Measurements from ENCODE around the gene CLEC16A.

Gene CLEC16A

GRCh38 chr16:11163761-11164261, 219.4 kb downstream of the CLEC16A start:
- DNase-seq (ENCODE audit: insufficient read length, low spot score) (no peak), FAIRE-seq (no peak)
- TF ChIP-seq POLR2AphosphoS5 (IDR thresholded peaks at IDR 0.05; ENCODE audit: low read depth, low read length) (no peak), PAX5 (IDR thresholded peaks at IDR 0.05; ENCODE audit: insufficient read depth, low read length, severe bottlenecking) (no peak), SPI1 (IDR thresholded peaks at IDR 0.05; ENCODE audit: low read depth, low read length) (no peak)

GRCh38 chr16:11164482-11165270, 220.3 kb downstream of the CLEC16A start:
- DNase-seq (ENCODE audit: insufficient read length, low spot score) (no peak), FAIRE-seq (no peak)

GRCh38 chr16:11165349-11165748, 221.0 kb downstream of the CLEC16A start:
- DNase-seq (ENCODE audit: insufficient read length, low spot score) = no peak
- TF ChIP-seq POLR2A (IDR thresholded peaks at IDR 0.05; ENCODE audit: low read depth, low read length) = no peak
- TF ChIP-seq POU2F2 (IDR thresholded peaks at IDR 0.05; ENCODE audit: low read depth, low read length) = no peak
- no peak for TF ChIP-seq PAX5 (IDR thresholded peaks at IDR 0.05; ENCODE audit: insufficient read depth, low read length, severe bottlenecking)
- no peak for TF ChIP-seq POLR2AphosphoS5 (IDR thresholded peaks at IDR 0.05; ENCODE audit: low read depth, low read length)
- no peak for TF ChIP-seq SPI1 (IDR thresholded peaks at IDR 0.05; ENCODE audit: low read depth, low read length)
- no peak for TF ChIP-seq TAF1 (IDR thresholded peaks at IDR 0.05; ENCODE audit: low read depth, low read length)
- FAIRE-seq = no peak

More at GRCh38 chr16:11164482-11165270, 220.3 kb downstream of the CLEC16A start:
- TF ChIP-seq POU2F2 (IDR thresholded peaks at IDR 0.05; ENCODE audit: low read depth, low read length) = no peak
- no peak for TF ChIP-seq PAX5 (IDR thresholded peaks at IDR 0.05; ENCODE audit: insufficient read depth, low read length, severe bottlenecking)
- no peak for TF ChIP-seq SPI1 (IDR thresholded peaks at IDR 0.05; ENCODE audit: low read depth, low read length)
- no peak for TF ChIP-seq POLR2AphosphoS5 (IDR thresholded peaks at IDR 0.05; ENCODE audit: low read depth, low read length)
- no peak for TF ChIP-seq TAF1 (IDR thresholded peaks at IDR 0.05; ENCODE audit: low read depth, low read length)
- no peak for TF ChIP-seq POLR2A (IDR thresholded peaks at IDR 0.05; ENCODE audit: low read depth, low read length)

DNA sequence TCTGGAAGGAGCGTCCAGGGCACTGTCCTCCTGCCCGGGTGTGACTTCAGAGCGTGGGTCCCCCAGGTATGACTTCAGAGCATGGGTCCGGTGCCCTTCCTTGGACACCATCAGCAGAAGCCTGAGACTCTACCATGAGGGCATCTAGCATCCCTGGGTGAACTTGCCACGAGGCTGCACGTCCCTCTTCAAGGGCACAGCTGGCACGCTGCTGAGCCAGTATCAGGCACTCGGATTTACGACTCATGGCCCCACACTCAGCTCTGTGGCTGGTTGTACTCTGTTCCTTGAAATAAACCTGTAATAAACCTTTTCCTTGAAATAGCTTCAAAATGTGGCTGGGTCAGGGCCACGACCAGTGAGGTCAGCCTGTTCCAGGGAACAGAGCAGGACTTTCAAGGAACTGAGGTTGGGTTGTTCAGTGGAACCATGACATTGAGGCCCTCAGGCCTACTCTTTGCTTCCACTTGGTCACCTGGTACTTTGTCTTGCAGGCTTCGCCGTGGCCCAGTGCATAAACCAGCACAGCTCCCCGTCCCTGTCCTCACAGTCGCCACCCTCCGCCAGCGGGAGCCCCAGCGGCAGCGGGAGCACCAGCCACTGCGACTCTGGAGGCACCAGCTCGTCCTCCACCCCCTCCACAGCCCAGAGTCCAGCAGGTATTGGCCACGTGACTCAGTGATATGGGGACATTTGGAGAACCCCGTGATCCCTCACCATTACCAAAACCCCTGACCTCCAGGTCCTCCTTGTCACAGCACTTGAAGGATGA, 221.7 kb downstream of the CLEC16A start:
- FAIRE-seq = no peak
- no peak for TF ChIP-seq POU2F2 (IDR thresholded peaks at IDR 0.05; ENCODE audit: low read depth, low read length)
- TF ChIP-seq TAF1 (IDR thresholded peaks at IDR 0.05; ENCODE audit: low read depth, low read length) = no peak
- no peak for TF ChIP-seq PAX5 (IDR thresholded peaks at IDR 0.05; ENCODE audit: insufficient read depth, low read length, severe bottlenecking)
- no peak for TF ChIP-seq POLR2A (IDR thresholded peaks at IDR 0.05; ENCODE audit: low read depth, low read length)
- no peak for TF ChIP-seq SPI1 (IDR thresholded peaks at IDR 0.05; ENCODE audit: low read depth, low read length)
- no peak for TF ChIP-seq POLR2AphosphoS5 (IDR thresholded peaks at IDR 0.05; ENCODE audit: low read depth, low read length)
- no peak for DNase-seq (ENCODE audit: insufficient read length, low spot score)

DNA sequence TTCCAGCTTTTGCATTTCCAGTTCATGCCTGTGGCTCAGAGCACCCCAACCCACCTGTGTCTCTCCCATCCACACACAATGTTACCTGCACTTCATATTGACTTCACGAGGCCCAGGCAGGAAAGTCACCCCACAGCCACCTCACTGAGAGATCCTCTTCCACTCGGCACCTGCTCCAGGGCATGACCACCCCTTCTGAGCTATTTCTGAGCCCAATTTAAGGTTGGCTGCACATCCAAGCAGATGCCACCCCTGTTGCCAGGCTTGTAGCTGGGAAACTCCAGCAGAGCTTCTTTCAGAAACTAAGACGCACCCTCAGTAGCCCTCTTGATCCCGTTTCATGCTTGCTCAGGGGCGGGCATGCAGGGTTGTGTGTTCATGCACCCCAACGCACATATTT, 223.2 kb downstream of the CLEC16A start:
- DNase-seq (ENCODE audit: insufficient read length, low spot score) (no peak), FAIRE-seq (no peak)
- TF ChIP-seq POLR2AphosphoS5 (IDR thresholded peaks at IDR 0.05; ENCODE audit: low read depth, low read length) (no peak), SPI1 (IDR thresholded peaks at IDR 0.05; ENCODE audit: low read depth, low read length) (no peak), TAF1 (IDR thresholded peaks at IDR 0.05; ENCODE audit: low read depth, low read length) (no peak), POU2F2 (IDR thresholded peaks at IDR 0.05; ENCODE audit: low read depth, low read length) (no peak), POLR2A (IDR thresholded peaks at IDR 0.05; ENCODE audit: low read depth, low read length) (no peak), PAX5 (IDR thresholded peaks at IDR 0.05; ENCODE audit: insufficient read depth, low read length, severe bottlenecking) (no peak)

DNA sequence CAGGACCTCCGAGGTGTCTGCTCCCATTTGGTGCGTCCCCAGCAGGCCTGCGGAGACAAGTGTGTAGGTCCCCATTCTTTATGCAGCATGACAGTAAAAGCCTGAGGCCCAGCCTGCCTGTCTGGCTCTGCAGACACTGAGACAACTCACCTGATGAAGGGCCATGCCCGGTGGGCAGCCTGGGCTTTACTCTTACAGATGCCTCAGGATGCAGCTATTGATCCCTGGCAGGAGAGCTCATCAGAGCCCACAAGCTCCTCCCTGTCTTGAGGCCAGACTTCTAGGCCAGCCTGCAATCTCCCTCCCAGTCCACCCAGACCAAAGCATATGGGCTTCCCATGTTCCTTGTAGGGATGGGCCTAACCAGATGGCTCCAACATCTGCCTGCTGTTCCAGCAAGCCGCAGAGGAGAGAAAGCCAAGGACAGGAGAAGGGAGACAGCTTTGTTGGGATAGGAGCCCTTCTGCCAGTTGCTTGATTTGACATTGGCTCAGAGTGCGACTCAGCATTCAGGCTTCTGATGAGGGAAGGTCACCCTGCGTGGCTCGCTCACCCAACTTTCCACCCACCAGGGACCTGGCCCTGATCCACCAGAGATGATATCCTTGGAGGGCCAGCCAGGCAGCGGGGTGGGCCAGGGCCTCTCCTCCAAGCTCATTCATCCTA, 224.2 kb downstream of the CLEC16A start:
- DNase-seq (ENCODE audit: insufficient read length, low spot score) (no peak), FAIRE-seq (no peak)
- TF ChIP-seq TAF1 (IDR thresholded peaks at IDR 0.05; ENCODE audit: low read depth, low read length) (no peak), POU2F2 (IDR thresholded peaks at IDR 0.05; ENCODE audit: low read depth, low read length) (no peak), PAX5 (IDR thresholded peaks at IDR 0.05; ENCODE audit: insufficient read depth, low read length, severe bottlenecking) (no peak), POLR2AphosphoS5 (IDR thresholded peaks at IDR 0.05; ENCODE audit: low read depth, low read length) (no peak), SPI1 (IDR thresholded peaks at IDR 0.05; ENCODE audit: low read depth, low read length) (no peak), POLR2A (IDR thresholded peaks at IDR 0.05; ENCODE audit: low read depth, low read length) (no peak)

DNA sequence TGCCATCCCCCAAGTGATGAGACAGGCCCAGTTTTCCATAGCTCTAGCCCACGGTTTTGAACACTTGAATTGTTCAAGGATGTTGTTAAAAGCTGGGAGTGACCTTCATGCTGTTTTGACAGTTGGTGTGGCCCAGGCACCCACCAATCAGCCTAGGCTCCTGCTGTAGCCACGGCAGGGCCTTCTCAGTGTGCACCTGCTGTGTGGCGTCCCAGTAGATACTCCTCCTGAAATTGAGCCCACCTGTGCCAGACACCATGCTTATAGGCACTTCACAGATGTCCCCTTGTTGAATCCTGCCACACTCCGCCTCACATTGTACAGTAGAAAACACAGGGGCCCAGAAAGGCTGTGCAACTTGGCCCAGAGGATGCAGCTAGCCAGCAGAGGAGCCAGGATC, 225.3 kb downstream of the CLEC16A start:
- FAIRE-seq (no peak), DNase-seq (ENCODE audit: insufficient read length, low spot score) (no peak)
- no peak for TF ChIP-seq POLR2AphosphoS5 (IDR thresholded peaks at IDR 0.05; ENCODE audit: low read depth, low read length)
- TF ChIP-seq SPI1 (IDR thresholded peaks at IDR 0.05; ENCODE audit: low read depth, low read length) = no peak

GRCh38 chr16:11170201-11170600, 225.8 kb downstream of the CLEC16A start:
- no peak for FAIRE-seq
- DNase-seq (ENCODE audit: insufficient read length, low spot score) = no peak
- no peak for TF ChIP-seq POLR2AphosphoS5 (IDR thresholded peaks at IDR 0.05; ENCODE audit: low read depth, low read length)
- TF ChIP-seq SPI1 (IDR thresholded peaks at IDR 0.05; ENCODE audit: low read depth, low read length) = no peak
- no peak for TF ChIP-seq PAX5 (IDR thresholded peaks at IDR 0.05; ENCODE audit: insufficient read depth, low read length, severe bottlenecking)
- TF ChIP-seq POU2F2 (IDR thresholded peaks at IDR 0.05; ENCODE audit: low read depth, low read length) = no peak
- no peak for TF ChIP-seq TAF1 (IDR thresholded peaks at IDR 0.05; ENCODE audit: low read depth, low read length)
- no peak for TF ChIP-seq POLR2A (IDR thresholded peaks at IDR 0.05; ENCODE audit: low read depth, low read length)

Data from GM12891 (cell line).